GM18909 (cell line): Measurements from ENCODE around the gene NME4.

ENCODE experiments used
- ATAC-seq: cut with Tn5 transposase; IDR thresholded peaks from one replicate; pipeline ENCODE4 v1.9.1; 2021; ENCODE audit warnings: mild to moderate bottlenecking; ENCODE audit not compliant: unreplicated experiment, poor library complexity

NME4 gene

GRCh38 chr16:425082-425718, 28.2 kb downstream of the NME4 start, which contains the start of gene RAB11FIP3:
RAB11FIP3 (plus strand) TSS chr16:425649; CDS start chr16:426007, 358 bp downstream.
- ATAC-seq: peak; percentile 80

GRCh38 chr16:425740-426114, 28.7 kb downstream of the NME4 start:
- ATAC-seq: peak; percentile 34

GRCh38 chr16:426115-426905, 29.3 kb downstream of the NME4 start:
- peak; percentile 17 for ATAC-seq

- ATAC-seq: no peak
Measured at GRCh38 chr16:426906-427249, 29.9 kb downstream of the NME4 start.

GRCh38 chr16:427250-427649, 30.3 kb downstream of the NME4 start:
- no peak for ATAC-seq

GRCh38 chr16:430904-431303, 33.9 kb downstream of the NME4 start:
- no peak for ATAC-seq

GRCh38 chr16:440627-441026, 43.6 kb downstream of the NME4 start:
- no peak for ATAC-seq

GRCh38 chr16:441447-441846, 44.4 kb downstream of the NME4 start:
- no peak for ATAC-seq

- no peak for ATAC-seq
Measured at GRCh38 chr16:442976-443375, 46.0 kb downstream of the NME4 start.

GRCh38 chr16:444027-444426, 47.0 kb downstream of the NME4 start:
- no peak for ATAC-seq

GRCh38 chr16:445566-445965, 48.6 kb downstream of the NME4 start:
- ATAC-seq: no peak
